Activated CD4-positive, alpha-beta T cell treated with anti-CD3 and anti-CD28 coated beads for 24 hours (primary cell): Measurements from ENCODE around the gene ANKRD34B.
A peak's percentile ranks its signal among the peaks of the same experiment; 100 is the strongest.
"Not testable (repeated sequence)": the region's sequence is repeated elsewhere in the genome, so short reads cannot be mapped to it uniquely, and the experiment has no call there.

Source experiments
- DNase-seq, 2 donors: peaks; one replicate each; pipeline ENCODE4 v3.0.0-alpha.2; 2020; ENCODE audit warnings: low read depth in 2 of 2

ANKRD34B gene

DNA sequence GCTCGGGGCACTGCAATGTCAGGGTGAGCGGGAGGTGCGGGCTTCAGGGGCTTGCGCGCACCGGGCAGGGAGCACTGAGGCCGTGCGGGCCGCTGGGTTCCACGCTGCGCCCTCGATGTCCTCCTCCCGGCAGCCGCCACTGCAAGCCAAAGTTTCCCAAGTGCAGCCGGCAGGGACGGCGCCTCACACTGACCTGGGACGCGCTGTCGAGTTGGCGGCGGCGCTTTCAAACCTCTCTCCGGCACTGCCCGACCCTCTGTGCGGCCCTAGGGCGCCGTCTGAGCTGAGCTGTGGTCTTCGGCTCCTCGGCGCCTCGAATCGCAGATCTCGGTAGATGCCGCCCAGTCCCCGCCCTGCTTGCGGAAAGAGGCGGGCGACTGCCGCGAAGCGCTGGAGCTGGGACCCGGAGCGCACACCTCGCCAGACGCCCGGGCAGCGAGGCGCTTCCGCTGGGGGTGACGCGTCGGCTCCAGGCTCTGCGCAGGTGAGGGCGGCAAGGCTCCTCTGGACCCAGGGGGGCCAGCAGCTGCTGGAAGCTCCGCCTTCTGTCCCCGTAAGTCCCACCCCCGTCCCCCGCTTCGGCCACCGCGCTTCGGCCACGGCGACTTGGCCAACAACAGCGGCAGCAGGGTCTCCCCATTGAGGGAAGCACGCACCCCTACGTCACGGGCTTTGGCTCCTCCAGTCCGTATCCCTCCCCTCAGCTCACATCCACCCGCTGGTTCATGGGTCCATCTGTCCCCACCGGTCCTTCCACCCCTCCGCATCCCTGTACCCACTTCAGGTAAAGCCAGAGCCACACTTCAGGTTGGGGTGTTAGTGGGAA is at the start of gene ANKRD34B:
Gene ANKRD34B (minus strand): TSS at position 320 of the 826 bp plus-strand sequence. CDS start 10,261 bp downstream, outside the sequence.
- DNase-seq = peak; percentile 1 to 22

DNA sequence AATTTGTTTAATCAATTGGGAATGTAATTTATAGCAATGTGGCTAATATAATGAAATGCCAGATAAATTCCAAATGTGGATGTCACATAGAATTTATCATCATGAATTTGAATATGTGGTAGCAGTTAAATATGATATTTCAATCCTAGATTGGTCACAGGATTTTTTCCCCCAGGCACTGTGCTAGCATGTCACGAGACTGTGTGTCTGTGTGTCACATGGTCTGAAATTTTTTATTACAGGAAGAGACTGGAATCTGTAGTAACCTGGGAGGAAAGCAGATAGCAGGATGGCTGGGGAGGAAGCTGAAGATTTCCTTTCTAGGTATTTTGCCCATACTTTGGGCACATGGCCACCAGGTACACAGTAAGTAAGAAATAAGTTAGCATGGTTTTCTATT is 49.0 kb upstream of the ANKRD34B start:
- DNase-seq = no peak

DNA sequence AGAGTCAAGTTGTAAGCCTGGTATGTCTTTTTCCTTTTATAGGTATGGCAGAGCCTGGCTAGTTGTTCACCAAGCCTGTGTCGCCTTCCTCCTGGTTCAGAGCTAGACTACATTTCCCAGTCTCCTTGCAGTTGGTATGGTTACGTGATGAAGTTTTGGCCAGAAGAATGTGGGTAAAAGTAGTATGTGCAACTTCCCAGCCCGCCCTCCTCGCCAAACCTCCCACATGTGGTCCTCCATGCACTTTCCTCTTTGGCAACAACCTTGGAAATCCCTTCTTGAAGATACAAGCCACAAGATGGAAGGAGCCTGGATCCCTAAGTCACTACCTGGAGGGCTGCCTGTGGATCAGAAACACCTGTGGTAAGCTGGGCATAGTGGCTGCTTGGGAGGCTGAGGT is 48.4 kb upstream of the ANKRD34B start:
- no peak for DNase-seq

DNA sequence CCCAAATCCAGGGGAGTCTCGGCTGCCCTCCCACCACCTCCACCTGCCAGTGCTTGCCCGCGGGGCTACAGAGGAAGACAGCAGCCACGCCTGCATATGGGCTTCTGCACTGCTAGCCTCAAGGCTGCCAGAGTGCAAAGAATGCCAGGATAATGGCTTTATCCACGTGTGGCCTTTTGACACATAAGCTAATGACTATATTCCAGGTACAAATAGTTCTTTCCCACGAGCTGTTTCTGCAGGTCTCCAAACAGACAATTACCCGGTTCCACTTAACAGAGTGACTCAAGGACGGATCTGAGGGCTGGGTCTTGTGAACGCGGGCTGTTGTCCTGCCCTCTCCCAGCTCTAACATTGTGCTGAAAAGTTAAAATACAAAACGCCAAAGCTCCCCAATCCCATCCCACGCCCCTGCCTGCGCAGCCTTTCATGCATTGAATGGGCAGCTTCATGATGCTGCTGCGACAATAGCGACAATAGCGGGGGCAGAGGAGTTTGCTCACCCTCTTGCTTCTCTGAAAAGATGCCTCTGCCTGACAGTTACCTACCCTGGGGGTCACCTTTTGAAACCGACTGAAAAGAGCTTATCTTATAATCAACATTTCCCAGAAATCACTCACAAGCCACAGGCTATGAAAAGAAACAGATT is 45.3 kb upstream of the ANKRD34B start:
- DNase-seq = no peak

DNA sequence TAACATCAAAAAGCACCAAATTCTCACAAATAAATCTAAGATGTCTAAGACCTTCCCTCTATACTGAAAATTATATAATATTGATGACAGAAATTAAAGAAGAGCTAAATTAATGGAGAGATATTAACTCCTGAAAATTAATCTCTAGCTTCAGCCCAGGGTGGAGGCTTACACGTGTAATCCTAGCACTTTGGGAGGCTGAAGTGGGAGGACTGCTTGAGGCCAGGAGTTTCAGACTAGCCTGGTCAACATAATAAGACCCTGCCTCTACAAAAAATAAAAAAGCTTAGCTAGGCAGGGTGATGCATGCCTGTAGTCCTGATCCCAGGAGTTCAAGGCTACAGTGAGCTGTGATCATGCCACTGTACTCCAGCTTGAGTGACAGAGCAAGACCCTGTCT is 39.6 kb upstream of the ANKRD34B start:
- no peak for DNase-seq

DNA sequence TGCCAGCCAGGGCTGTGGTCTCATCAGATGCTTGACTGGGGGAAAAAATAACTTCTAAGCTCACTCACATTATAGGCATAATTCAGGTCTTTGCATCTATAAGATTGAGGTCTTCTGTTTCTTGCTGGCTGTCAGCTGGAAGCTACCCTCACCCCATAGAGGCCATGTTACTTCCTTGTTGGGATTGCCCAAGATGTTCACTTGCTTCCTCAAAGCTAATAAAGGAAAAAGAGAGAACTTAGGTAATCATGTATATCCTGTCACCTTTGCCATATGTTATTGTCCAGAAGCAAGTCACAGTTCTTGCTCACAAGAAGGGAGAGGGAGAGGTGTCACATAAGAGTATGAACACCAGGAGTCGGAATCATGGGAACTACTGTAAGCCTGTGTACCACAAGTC is 38.7 kb upstream of the ANKRD34B start:
- DNase-seq = no peak

DNA sequence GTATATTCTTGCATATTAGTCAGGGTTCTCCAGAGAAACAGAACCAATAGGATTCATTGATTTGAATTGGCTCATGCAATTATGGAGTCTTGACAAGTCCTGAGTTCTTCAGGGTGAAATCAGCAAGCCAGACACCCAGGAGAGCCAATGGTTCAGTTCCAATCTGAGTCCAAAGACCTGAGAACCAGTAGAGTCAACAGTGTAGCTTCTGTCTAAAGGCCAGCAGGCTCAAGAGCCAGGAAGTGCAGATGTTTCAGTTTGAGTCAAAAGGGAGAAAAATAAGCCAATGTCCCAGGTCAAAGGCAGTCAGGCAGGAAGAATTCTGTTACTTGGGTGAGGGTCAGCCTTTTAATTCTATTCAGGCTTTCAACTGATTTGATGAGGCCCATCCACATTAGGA is 37.8 kb upstream of the ANKRD34B start:
- DNase-seq = no peak

DNA sequence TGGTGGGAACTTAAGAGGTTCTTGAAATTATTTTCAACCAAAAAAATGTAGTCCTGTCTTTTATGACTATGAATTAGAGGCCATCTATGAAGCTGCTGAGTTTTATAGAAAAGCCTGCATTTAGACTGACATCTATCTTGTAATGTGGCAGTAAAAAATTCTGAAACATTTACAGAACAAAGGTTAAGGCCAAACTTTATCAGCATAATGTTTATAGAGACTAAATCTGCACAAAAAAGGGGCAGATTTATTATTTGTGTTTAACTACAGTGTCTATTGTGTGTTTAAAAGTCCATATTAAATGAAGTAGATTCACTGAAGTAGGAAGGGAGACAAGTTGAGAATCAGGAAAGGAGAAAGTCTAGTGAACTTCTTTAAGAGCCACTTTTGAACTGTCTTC is 37.3 kb upstream of the ANKRD34B start:
- DNase-seq = no peak

DNA sequence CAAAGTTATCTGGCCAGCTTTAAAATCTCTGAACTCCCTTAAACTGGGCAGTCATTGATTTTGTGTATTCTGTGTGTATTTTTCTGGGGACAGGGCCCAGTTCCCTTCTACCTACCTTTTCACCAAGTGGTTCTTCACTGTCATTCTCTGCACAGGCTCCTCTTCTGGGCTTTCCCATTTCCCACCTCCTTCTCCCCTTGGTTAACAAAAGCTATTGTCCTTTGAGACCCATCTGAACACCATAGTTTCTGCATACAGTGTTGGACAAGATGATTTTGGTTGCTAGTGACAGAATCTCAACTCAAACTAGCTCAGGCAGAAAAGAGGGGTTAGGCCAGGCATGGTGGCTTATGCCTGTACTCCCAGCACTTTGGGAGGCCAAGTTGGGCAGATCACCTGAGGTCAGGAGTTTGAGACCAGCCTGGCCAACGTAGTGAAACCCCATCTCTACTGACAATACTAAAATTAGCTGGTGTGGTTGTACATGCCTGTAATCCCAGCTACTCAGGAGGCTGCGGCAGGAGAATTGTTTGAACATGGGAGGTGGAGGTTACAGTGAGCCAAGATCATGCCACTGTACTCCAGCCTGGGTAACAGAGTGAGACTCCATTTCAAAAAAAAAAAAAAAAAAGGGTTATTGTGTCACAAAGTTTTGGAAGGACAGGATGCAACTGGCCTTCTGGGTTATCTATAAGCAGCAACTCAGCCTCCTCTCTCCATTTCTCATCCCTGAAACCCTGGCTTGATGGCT is 31.0 kb upstream of the ANKRD34B start:
- DNase-seq = no peak

DNA sequence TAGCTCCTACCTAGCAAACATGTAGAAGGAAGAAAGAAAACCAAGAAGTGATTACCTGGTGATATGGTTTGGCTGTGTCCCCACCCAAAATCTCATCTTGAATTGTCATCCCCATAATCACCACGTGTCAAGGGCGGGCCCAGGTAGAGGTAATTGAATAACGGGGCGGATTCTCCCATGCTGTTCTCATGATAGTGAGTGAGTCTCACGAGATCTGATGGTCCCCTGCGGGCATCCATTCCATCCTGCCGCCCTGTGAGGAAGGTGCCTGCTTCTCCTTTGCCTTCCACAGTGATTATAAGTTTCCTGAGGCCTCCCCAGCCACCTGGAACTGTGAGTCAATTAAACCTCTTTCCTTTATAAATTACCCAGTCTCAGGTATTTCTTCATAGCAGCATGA is 27.4 kb upstream of the ANKRD34B start:
- no peak for DNase-seq

DNA sequence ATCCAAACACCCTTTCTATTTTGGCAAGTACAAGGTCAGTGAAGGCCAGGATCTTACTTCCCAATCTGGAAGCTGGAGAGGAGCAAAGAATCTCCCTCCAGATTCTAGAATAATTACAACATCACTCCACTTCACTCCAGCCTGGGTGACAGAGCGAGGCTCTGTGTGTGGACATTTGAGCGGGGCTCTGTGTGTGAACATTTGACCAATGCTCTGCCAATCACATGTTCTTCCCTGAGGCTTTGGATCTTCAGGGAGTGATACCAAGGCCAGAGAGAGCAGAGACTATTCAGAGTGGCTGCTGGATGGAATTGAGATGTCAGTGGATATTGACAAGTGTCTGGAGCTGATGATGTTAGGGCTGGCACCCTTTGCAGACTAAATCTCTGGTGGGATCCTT is 24.7 kb upstream of the ANKRD34B start:
- DNase-seq = no peak

DNA sequence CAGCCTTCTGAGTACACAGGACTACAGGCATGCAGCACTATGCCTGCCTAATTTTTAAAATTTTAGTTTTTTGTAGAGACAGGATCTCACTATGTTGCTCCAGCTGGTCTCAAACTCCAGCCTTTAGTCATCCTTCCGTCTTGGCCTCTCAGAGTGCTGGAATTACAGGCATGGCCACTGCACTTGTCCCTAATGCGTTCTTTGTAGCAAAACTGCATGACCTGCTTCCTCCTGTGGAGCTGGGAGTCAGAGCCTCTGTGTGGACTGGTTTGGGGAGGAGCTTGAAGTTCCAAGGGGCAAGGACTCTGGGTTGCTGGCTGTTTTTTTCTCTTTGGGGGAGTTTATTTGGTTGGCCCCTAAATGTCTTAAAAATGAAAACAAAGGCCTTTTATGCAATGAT is 22.7 kb upstream of the ANKRD34B start:
- DNase-seq = no peak

DNA sequence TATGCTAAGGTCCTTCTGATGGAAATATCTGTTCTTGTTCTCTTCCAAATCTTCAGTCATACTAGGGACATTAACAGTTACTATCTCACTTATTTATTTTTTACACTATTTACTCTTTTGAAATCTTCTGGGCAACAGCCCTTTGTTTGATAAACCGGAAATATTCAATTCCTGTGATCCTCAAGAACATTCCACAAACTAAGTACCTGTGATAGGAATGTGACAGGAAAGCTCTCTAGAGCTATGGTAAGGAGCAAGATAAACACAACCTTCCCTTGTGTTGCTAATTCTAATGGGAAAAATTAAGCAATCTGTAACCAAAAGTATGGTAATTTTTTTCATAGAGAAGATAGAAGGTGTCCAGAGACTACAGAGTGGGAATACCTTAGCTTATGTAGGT is 22.0 kb upstream of the ANKRD34B start:
- no peak for DNase-seq

DNA sequence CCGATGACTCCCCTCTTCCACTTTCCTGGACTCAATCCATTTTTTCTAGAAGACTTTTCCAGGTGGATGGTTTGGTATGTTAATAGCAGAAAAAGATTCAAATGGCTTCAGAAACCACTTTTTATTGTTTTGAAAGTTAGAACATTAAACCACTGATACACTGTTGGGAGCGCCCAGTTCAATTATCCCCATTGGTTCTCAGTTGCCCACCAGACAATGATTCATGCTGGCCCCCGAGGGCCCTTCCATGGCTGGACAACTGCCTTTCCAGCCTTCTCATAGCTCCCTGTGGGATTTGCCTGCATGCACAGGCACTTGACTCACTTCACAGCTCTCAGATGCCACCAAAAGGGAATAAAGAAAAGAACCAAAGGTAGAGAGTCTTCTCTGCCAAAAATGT is 21.3 kb upstream of the ANKRD34B start:
- no peak for DNase-seq

DNA sequence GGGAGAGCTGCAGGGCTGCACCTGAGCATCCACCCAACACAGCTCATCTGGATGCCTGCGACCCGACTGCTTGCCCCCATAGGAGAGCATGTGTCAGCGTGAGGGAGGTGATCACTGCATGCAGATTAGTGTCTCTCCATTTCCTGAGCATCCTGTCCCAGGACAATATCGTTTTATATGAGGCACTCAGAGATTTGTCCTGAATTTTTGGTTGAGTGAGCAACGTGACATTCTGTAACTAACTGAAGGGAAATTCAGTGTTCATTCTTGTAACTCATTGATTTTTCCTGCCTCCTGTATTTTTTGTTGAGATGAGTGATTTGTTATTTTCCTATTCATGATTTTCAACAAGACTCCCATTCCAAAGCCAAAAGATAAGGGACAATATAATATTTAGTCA is 20.7 kb upstream of the ANKRD34B start:
- no peak for DNase-seq

DNA sequence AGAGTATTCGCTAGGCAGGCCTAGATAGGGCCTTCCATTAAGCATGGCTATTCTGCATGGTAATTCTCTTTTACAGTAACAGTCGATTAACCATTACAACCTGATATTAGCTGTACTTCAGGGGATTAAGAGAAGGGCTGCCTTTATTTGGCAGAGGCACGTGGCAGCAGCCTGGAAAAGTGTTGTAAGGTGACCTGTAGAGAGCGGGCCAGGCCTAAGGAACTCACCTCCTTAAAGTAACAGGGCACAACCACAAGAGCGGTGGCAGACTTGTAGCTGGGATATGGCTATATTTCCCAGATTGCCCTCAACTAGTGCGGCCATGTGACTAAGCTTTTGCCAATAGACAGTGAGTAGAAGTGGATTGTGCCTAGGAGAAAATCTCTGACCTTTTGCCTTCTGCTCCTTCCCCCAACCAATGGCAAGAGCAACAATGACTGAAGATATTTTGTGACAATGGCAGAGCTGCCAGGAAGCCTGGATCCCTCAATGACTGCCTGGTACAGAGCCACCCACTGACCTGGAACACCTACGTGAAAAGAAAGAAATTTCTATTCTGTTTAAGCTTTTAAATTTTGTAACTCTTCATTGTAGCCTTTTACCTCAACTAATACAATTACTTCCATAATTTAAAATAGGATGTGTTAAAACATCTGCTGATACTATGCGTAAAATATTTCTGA is 18.9 kb upstream of the ANKRD34B start:
- no peak for DNase-seq

DNA sequence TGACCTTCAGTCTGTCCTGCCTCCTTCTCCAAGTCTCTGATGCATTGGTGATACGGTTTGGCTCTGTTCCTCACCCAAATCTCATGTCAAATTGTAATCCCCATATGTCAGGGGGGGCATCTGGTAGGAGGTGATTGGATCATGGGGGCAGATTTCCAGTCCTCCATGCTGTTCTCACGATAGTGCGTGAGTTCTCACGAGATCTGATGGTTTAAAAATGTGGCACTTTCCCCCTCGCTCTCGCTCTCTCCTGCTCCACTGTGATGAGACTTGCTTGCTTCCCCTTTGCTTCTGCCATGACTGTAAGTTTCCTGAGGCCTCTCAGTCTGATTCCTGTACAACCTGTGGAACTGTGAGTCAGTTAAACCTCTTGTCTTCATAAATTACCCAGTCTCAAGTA is 14.7 kb upstream of the ANKRD34B start:
- DNase-seq = no peak

DNA sequence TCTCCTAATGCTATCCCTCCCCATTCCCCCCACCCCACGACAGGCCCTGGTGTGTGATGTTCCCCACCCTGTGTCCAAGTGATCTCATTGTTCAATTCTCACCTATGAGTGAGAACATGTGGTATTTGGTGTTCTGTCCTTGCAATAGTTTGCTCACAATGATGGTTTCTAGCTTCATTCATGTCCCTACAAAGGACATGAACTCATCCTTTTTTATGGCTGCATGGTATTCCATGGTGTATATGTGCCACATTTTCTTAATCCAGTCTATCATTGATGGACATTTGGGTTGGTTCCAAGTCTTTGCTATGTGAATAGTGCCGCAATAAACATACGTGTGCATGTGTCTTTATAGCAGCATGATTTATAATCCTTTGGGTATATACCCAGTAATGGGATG is 10.2 kb upstream of the ANKRD34B start:
- DNase-seq = not testable (repeated sequence)

DNA sequence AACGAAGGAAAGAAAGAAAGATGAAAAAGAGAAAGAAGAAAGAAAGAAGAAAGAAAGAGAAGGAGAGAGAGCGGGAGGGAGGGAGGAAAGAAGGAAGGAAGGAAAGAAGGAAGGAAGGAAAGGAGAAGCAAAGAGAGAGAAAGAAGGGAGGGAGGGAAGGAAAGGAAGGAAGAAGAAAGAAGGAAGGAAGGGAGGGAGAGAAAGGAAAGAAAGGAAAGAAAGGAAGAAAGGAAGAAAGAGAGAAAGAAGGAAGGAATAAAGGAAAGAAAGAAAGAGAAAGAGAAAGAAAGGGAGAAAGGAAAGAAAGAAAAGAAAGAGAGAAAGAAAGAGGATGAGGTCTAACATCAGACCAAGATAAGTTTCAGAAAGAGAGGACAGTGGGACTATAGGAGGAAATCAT is 9.0 kb upstream of the ANKRD34B start:
- DNase-seq = no peak

DNA sequence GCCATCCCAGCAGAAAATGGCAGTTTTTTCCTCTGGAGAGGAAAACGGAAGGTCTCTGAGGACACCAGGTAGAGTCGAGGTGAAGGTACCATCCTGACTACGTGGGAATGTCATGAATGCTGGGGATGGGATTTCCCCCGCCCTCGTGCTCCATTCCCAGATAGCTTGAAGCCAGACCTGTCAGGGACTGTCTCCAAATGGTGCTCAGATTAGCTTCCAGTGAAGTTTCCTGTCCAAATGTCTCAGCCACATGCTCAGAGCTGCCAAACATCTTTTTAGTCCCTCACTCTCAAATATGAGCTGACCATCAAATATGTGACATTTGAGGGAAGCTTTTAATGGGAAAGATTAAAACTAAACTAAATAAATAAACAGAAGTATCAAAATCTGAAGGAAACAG is 7.6 kb upstream of the ANKRD34B start:
- DNase-seq = no peak

DNA sequence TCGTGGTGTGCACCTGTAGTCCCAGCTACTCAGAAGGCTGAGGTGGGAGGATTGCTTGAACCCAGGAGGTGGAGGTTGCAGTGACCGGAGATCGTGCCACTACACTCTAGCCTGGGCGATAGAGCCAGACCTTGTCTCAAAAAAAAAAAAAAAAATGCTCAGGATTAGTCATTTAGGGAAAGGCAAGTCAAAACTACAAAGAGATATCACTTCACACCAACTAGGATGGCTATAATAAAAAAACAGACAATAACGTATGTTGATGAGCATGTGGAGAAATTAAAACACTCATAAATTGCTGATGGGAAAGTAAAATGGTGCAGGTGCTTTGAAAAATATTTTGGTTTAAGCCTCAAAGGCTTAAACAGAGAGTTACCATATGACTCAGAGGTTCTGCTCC is 6.3 kb upstream of the ANKRD34B start:
- DNase-seq = no peak

DNA sequence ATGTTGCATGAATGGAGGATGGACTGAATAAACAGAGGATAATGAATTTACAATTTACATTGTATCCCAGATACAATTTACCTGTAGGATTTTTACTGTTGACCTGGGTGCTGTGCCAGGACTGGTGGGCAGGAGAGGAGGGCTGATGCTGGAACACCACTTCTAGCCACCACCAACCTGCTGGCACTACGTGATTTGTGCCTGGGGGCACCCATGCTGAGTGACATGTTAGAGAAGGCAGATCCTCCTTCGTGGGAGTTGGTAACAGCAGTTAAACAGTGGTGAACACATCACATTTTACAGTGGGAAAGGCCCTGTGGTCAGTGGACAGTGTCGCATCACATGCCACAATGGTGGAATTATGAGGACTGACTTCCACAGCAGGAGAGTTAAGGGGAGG is 3.0 kb upstream of the ANKRD34B start:
- no peak for DNase-seq
